HepG2 (cell line): ENCODE data around the gene BIRC5.

ENCODE experiments used
- BRD4 ChIP-seq: sonication (generic); formaldehyde crosslinking; IDR thresholded peaks from 2 replicates; pipeline ENCODE4 v1.4.0; 2020; ENCODE audit warnings: missing genetic modification reagents
- KDM1A ChIP-seq: IDR thresholded peaks from 2 replicates; pipeline ENCODE4 v1.6.1; 2016; ENCODE audit warnings: missing compliant biosample characterization
- RXRB ChIP-seq: IDR thresholded peaks from 2 replicates; pipeline ENCODE4 v1.6.1; 2016; ENCODE audit warnings: borderline replicate concordance, missing genetic modification reagents, missing compliant biosample characterization
- TCF7L2 ChIP-seq: IDR thresholded peaks from 2 replicates; pipeline ENCODE4 v1.6.1; 2011; ENCODE audit warnings: mild to moderate bottlenecking, low read depth, low read length, moderate library complexity
- TF ChIP-seq, protein P1 (sequence below), 2 experiments: sonication (generic) in 1 of 2; formaldehyde crosslinking in 1 of 2; IDR thresholded peaks; 2 replicates each; pipeline versions ENCODE4 v1.5.1 to v1.6.1; 2011 to 2020; ENCODE audit warnings: borderline replicate concordance in 1 of 2, low read depth in 1 of 2, low read length in 1 of 2, mild to moderate bottlenecking in 1 of 2, missing genetic modification reagents in 1 of 2, moderate library complexity in 1 of 2
- TF ChIP-seq, protein P2 (sequence below): sonication (generic); formaldehyde crosslinking; IDR thresholded peaks from 2 replicates; pipeline ENCODE4 v1.4.0; 2020; ENCODE audit warnings: mild to moderate bottlenecking, missing genetic modification reagents

DNA sequence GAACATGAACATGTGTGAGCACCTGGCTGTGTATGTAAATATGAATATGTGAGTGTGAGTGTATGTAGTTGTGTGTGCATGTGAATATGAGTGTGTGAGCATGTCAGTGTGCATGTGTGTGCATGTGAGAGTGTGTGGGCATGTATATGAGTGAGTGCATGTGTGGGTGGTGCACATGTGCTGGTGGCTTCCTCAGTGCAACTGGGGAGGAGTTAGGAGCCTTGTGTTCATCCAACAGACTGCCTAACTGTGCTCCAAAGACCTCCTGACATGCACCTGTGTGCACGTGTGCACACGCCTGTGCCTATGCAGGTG is 18.8 kb downstream of the BIRC5 start:
- TF ChIP-seq KDM1A (CRISPR knock-in tag) (no peak), BRD4 (CRISPR knock-in tag) (no peak), TCF7L2 (no peak), RXRB (no peak)
- TF ChIP-seq, protein P1, sequence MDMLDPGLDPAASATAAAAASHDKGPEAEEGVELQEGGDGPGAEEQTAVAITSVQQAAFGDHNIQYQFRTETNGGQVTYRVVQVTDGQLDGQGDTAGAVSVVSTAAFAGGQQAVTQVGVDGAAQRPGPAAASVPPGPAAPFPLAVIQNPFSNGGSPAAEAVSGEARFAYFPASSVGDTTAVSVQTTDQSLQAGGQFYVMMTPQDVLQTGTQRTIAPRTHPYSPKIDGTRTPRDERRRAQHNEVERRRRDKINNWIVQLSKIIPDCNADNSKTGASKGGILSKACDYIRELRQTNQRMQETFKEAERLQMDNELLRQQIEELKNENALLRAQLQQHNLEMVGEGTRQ (IDR thresholded peaks at IDR 0.05; ENCODE audit: low read depth, low read length) = no peak
- TF ChIP-seq, protein P1 (CRISPR knock-in tag; IDR thresholded peaks at IDR 0.05; ENCODE audit: borderline replicate concordance) = no peak
- TF ChIP-seq, protein P2, sequence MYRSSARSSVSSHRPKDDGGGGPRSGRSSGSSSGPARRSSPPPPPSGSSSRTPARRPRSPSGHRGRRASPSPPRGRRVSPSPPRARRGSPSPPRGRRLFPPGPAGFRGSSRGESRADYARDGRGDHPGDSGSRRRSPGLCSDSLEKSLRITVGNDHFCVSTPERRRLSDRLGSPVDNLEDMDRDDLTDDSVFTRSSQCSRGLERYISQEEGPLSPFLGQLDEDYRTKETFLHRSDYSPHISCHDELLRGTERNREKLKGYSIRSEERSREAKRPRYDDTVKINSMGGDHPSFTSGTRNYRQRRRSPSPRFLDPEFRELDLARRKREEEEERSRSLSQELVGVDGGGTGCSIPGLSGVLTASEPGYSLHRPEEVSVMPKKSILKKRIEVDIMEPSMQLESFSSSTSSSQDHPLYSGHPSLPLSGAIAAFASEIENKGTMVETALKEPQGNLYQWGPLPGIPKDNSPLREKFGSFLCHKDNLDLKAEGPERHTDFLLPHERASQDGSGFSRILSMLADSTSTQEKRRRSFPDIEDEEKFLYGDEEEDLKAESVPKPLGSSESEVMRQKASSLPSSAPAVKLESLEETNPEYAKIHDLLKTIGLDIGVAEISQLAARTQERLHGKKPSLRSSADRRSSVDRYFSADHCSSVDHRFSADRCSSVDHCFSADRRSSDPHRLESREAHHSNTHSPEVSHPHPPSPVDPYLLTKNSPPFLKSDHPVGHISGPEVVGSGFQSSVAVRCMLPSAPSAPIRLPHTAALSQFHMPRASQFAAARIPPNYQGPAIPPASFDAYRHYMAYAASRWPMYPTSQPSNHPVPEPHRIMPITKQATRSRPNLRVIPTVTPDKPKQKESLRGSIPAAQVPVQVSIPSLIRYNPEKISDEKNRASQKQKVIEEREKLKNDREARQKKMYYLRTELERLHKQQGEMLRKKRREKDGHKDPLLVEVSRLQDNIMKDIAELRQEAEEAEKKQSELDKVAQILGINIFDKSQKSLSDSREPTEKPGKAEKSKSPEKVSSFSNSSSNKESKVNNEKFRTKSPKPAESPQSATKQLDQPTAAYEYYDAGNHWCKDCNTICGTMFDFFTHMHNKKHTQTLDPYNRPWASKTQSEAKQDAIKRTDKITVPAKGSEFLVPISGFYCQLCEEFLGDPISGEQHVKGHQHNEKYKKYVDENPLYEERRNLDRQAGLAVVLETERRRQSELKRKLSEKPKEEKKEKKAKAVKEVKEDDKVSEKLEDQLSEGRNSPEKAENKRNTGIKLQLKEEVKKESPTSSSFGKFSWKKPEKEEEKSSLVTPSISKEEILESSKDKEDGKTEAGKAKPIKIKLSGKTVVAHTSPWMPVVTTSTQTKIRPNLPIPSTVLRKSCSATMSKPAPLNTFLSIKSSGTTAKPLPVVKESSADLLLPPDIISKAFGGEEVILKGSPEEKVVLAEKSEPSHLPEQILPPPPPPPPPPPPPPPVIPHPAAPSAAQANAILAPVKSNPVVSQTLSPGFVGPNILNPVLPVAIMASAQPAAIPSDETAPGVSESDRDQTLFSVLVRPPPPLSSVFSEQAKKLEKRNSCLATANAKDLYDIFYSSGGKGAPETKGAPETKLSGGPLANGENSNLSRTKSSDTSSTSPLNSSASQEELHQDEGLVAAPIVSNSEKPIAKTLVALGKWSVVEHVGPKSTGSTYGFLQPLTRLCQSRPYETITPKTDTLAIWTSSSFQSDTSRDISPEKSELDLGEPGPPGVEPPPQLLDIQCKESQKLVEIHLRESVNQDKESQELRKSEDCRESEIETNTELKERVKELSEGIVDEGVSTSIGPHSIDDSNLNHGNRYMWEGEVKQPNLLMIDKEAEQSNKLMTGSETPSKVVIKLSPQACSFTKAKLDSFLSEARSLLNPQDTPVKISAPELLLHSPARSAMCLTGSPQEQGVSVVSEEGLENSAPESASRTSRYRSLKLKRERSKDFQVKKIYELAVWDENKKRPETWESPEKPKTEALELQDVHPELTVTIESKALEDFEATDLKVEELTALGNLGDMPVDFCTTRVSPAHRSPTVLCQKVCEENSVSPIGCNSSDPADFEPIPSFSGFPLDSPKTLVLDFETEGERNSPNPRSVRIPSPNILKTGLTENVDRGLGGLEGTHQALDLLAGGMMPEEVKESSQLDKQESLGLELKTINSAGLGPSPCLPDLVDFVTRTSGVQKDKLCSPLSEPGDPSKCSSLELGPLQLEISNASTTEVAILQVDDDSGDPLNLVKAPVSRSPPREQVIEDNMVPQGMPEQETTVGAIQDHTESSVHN (CRISPR knock-in tag) = no peak
